ENCODE results near the gene IRGQ.
A peak's percentile ranks its signal among the peaks of the same experiment; 100 is the strongest.

GRCh38 chr19:43624933-43625332 lies 29.0 kb upstream of the IRGQ start:
- TF ChIP-seq CTCF (IDR thresholded peaks at IDR 0.05) (peak in 3 of 6 experiments; percentile 29 to 38 (median 31)), POLR2A (IDR thresholded peaks at IDR 0.05) (no peak)

Data from esophagus squamous epithelium (tissue), 4 donors.